CD1c-positive myeloid dendritic cell (primary cell): Measurements from ENCODE around the gene PTCH1.

ENCODE experiments used
- DNase-seq: peaks from one replicate; pipeline ENCODE4 v3.0.0-alpha.2; 2016; ENCODE audit errors: extremely low spot score

Gene PTCH1

DNA sequence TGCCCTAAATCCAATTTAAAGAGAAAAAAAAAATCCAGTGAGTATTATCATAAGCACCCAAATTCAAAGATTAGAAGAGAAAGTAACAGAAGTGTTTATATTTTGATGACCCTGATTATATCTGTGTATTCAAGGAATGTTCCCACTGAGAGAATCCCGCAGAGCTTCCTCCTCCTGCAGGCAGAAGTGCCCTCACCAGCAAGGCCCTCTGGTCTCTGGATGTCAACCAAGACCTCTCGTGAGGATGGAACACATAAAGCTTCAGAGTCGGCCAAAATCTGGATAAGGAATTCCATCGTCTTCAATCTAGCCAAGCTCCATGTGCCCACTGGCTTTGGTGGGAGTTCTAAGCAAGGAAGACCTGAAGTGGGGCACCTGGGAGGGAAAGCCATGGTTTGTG lies 18.1 kb downstream of the PTCH1 start:
- DNase-seq, result no peak

DNA sequence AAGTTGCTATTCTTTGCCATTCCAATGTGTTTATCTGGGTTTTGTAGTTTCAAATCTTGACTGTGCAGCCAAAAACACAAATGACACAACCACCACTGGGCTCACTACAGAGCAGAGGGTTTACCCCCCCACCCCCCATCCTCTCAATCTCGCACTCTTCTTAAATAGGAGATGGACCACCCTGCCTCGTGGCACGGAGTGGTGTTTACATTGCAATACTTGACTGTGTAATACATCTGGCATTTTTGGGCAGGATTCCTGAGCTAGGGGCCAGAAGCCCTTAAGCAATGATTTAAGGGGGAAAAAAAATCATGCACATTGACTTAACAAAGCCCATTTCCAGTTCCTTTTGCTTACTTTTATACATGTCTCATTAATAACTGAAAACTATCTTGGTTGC lies 19.0 kb downstream of the PTCH1 start:
- no peak for DNase-seq

DNA sequence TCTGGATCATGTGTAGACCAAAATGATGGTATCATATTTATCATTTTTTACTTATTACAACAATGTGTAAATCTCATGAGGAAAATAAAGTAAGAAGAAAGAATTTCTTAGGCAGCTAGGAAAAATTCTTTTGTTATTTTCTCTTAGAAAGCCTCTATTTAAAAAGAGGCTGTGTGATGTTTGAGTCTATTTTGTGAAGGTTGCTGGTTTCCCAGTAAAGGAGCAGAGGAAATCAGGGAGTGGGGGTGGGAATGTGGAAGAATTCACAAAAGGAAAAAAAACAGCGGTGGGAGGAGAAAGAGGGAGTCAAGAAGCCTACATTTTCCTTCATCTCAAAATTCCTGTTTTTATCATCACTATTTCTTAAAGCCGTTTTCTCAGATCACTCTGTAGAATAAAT lies 20.1 kb downstream of the PTCH1 start:
- DNase-seq, result no peak

DNA sequence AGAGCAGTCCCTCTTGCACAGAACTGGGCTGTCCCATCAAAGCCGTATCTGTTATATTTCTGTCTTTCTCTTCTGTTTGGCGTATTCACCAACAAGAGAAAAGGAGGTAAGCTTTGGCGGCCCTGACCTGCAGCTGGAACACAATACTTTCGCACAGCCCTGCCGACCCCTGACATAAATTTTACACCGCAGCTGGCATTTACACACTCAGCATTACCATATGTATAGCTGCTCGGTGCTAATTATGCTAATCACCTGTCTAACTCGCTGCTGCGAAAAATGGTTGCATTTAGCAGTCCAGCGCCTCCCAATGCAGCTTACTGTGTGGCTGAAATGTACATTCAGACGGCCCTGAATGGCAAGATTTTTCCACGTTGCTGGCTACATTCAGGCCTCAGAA lies 20.8 kb downstream of the PTCH1 start:
- DNase-seq, result no peak

DNA sequence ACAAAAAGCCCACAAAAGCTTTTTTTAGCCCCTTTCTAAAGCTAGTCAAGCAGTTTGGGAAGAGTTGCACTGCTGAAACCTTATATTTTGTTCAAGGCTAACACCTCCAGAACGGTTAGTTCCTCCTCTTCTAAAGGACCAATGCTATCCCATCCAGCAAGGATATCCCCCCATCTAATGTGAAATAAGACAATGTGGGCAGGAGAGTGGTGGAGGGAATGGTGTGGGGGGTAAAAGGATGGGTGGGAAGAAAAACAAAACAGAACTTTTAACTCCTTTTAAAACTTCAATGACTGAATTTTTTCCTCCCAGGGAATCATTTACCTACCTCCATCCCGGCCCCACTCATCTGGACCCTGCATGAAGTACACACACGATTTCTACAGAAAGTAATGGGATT lies 21.2 kb downstream of the PTCH1 start:
- no peak for DNase-seq

DNA sequence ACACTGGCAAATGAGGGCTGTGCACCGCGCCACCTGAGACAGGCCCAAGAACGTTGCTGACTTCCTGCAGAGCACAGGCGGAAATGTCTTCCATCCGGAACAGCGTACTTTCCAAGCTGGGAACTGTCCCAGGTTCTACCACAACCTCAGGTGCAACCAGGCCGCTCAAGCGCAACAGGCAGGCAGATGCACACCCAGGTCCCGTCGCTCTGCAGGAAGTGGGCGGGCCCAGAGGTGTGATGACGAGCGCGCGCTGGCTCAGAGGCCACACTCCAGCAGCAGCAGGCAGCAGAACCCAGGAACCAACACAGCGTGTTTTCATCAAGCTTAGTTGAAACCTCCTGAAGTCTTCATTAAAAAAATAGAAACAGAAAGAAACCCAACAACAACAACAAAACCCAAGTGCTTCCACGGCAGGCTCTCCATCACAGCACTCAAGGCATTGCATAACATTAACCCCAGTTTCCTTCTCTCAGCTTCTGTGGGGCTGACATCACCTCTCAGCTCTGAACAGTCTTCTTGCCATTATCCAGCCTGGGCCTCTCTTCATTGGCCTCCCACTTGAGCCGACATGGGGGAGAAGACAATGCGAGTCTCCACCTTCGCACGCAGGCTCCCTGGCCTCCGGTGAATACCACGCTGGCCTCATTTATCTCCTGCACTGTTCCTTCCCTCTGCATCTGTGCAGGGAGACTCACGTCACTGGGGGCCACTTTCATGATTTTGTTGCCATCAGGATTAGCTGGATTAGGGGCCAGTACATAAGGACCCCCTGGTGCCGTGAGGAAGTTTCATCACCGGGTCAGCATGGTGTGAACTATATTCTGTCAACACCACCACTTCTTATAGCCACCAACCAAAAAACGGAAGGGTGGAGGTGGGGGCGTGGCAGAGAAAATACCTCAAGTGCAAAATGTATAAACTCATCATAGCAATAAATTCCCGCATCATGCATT lies 22.1 kb downstream of the PTCH1 start:
- peak; percentile 37 for DNase-seq

DNA sequence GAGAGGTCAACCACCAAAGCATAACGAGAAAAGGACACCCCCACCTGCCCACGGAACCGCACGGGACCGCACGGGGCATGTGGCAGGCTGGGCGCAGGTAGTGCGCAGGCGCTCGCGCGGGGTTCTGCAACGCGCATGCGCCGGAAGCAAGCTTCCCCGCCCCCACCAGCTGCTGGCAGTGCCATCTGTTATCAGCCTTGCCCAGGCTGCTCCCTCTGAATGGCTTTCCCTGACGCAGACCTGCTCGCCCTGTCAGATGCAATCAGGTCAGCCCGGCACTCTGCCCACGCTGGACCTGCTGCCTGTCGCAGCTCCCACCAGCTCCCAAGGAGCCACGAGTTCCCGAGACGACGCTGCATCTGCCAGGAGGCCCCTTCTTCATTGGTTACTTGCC lies 22.8 kb downstream of the PTCH1 start:
- DNase-seq, result no peak

DNA sequence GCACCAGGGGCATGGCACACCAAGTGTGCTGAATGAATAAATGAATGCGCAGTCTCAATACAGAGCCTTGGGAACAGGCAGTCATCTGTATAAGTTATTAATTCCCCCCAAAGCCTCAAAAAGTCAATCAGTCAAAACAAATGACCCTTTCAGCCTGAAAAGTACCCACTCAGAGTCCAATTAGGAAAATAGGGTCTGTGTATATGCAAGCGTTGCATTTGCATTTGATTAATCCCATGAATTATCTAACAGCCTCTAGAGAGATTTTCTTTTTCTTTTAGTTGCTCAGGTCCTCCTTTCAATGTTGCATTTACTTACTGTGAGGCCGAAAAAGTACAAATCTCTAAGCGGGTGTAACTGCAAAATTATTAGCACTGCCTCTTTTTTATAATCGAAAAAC lies 23.4 kb downstream of the PTCH1 start:
- DNase-seq, result no peak

DNA sequence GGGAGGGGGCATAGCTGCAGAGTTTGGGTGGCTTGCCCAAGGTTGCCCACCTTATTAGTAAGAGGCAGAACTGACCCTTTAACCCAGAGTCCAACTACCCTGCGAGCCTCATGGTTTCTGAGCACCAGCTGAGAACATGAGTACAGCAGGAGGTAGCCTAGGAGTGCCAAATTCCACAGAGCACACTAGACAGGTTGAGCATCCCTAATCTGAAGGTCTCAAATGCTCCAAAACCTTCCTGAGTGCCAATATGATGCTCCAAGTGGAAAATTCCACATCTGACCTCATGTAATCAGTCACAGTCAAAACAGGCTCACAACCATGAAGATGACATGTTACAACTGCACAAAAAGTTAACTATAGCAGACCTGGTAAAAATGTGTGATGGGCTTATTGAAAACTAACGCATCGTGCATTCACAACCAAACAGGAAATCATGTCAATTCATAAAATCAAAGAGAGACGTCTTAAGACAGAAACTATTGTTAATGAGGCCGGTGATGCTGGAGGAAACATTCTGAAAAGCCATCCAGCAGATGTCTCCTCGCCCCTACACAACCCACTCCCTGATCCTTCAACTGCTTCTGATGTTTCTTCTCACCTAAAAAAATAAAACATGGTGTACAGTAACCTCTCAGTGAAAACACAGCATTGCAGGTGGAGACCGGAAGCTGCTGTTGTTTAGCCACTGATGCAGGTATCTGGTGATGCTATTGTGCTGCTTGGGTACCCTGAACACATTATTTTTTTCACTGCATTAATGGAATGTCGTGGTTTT lies 25.0 kb downstream of the PTCH1 start:
- DNase-seq, result no peak

DNA sequence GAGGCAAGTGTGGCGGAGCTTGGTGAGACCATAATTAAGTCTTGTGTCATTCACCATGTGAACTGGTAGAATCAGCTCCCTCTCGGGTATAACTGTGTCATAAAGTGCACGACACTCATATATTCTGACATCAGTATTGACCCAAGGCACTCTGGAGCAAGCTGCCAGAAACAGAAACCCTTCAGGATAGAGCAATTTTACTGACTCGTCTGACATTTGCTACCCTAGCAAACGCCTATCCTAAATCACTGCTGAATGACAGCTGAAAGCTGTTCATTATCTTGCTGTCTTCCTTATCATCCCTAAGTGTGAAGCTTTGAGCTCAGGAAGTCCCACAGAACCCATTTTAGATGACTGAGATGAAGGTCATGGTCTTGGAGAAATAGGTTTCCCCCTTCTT lies 27.8 kb downstream of the PTCH1 start:
- no peak for DNase-seq

DNA sequence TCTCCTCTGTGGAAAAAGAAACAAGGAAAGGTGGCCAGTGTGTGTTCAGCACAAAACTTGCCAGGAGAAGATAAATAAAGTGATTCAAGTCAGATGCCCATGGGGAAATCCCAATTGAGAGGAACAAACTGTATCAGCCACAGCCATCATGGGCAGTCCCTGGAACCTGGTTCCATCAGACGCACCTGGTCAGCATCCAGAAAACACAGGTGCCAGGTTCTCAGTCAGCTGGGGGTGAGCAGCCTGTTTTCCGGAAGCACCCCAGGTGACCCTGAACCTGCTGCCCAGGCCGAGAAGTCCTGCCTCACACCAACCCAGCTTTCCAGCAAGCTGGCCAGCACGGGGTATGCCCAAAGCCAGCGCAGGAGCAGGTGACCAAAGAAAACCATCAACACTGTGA lies 30.5 kb downstream of the PTCH1 start:
- DNase-seq, result no peak

DNA sequence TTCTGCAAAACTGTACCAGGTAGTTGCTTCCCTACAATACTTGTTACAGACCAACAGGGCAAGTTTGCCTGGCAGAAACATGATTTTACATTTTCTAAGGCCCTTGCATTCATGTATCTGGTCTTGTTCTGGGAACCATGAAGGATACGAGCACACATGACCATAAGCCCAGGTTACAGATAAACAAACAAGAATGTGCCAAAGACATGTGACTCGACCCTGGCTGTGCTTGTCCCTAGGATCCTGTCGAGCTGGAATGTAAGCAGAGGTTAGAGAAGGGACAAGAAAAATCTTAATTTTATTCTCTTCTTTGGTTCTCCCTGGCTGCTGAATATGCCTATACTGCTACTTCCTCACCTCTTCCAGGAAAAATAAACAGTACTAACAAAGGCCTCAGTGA lies 32.5 kb downstream of the PTCH1 start:
- no peak for DNase-seq

DNA sequence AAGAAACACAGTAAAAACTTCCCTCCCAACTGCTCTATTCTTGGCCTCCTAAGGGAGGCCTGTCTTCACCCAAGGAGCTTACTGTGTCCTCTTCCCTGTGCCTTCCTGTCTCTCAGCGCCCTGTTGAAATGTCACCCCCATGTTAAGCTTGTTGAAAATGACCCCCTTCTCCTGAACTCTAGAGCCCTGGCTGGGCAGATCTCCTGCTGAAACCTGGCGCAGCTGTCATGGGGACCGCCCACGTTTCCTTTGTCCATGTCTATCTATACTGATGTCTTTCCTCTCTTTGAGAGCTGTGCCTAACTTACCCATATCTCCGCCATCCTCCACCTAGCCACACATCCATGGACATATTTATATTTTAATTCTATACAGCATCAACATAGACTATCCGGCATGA lies 33.3 kb downstream of the PTCH1 start:
- DNase-seq, result no peak

DNA sequence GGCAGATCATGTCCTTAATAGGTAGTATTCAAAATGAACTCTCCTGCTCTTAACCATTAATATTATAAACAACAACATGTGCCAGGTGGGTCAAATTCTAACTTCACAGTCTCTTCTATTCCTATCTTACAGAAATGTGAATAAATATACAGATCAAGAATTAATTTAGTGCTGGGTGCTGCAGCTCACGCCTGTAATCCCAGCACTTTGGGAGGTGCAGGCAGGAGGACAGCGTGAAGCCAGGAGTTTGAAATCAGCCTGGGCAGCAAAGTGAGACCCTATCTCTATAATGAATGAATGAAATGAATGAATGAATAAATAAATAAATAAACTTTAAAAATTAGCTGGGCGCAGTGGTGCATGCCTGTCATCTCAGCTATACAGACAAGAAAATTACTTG lies 34.1 kb downstream of the PTCH1 start:
- no peak for DNase-seq

DNA sequence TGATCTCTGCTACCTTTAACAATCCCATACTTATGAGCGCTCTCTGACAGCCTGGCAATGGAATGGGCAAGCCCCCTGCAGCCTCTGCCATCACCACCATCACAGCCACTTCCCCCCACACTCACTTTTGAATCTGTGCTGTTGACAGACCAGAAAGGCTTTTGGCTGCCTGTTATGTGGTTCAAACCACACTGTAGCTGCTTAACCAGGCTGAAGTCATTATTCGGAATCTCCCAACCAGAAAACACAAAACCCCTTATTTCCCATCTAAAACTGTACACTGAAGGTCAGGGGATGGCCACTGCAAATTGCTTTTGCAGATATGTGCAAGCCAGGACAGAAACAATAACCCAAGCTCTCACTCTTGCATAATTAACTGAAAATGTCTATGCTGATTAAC lies 35.8 kb downstream of the PTCH1 start:
- DNase-seq, result no peak

DNA sequence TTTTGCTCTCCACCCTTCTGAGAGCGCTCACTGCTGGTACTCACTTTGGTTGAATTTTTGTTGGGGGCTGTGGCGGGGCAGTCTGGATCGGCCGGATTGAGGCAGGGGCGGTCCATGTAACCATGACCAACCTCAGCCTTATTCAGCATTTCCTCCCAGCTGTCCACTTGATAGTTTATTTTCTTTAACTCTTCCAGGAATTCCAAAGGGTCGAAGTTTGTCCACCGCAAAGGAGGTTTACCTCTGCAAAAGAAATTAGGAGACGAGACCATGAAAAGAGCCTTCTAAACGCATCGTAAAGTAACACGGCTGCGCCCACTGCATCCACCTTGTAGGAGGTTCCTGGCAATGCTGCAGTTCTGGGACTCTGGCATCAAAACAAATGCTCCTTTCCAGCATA lies 36.4 kb downstream of the PTCH1 start:
- DNase-seq, result no peak

DNA sequence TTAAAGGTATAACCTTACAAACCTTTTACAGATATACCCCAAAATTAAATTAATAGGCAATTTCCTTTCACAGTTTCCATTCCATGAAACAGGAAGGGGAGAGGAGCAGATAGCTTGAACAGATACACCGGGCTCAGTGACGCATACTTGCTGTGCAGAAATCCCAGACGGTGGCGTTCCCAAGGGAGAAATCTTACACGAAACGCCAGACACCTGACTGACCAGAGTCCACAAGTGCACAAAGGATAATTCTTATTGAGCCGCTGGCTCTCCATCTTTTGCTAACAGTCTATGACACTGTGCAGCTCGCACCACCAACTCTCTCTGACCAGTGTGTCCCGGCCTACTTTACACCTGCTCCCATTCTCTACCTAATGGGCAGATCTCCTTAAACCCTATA lies 37.4 kb downstream of the PTCH1 start:
- DNase-seq, result no peak

DNA sequence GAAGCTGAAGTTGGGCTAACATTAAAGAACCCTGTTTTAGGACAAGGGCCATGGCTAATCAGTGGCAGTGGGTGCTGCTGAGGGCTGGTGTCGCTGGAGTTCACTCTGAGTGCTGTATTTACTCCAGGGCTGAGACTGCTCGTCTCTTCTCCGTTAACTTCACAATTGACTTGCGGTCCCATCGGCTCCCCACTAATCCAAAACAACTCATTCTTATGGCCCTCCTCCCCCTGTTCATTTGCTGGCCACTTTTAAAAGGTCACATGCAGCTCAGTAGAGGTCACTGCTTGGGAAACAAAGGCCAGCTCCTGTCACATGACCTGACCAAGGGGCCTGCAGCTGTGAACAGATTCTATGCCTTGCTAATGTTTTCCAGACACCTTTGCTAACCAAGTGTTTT lies 38.4 kb downstream of the PTCH1 start:
- DNase-seq, result no peak

DNA sequence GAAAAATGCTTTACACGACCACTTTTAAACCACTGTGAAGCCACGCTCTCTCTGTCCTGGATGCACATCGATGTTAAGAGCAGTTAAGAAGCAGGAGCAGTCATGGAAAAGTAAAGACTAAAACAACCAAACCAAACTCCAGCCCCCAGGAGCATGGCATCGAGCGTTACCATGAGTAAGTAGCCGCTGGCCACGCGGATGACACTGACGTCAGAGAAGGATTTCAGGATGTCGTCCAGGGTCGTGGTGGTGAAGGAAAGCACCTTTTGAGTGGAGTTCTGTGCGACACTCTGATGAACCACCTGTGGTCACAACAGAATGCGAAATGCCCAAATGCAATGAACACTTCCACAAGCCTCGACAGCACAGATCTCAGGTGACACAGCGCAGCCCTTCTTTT lies 38.9 kb downstream of the PTCH1 start:
- DNase-seq, result no peak

DNA sequence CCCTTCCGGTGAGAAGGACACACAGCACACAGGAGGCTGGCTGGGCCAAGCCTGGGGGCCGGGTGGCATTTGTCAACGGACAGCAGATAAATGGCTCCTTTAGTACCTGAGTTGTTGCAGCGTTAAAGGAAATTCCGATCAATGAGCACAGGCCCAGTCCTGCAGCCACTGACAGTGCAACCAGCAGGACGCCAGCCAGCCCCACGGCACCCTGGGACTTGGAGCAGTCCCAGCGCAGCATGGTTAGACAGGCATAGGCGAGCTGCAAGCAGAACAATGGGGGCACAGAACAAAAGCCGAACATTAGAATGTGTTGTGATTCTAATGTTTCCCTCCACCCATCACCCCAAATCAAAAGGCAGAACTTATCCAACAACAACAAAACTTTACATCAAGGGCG lies 39.3 kb downstream of the PTCH1 start:
- DNase-seq, result no peak

DNA sequence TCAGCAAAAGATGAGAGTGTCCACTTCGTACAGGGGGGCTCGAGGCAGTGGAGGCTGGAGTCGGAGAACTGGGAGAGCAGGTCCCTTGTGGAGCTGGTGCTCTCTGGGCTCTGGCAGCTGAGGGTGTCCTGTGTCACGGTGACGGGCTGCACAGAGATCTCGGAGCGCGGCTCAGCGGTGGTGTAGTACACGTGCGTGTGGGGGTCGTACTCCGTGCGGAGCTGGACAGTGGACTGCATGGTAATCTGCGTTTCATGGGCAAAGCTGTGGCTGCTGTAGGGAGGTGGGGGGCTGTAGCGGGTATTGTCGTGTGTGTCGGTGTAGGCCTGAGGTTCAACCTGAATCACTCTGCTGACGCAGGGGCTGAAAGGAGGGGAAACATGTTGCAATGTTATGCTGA lies 48.0 kb downstream of the PTCH1 start:
- no peak for DNase-seq

DNA sequence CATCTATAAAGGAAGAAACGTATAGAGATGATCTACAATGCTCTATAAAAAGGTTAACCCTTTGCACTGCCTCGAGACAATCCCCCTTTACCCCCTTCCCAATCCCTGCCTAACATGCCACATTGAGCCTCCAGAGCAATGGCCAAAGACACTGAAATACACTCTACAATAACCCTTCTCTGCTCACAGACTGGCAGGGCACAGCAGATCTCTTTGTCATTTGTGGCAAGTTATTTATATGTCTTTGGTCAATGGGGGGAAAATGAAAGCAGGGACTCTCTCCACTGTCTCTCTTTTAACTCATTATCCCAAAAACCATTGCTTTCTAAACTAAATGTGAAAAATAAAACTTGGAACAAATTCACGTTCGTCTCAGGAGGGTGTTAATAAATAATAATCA lies 51.7 kb downstream of the PTCH1 start:
- DNase-seq, result no peak
